PC-3 (cell line): ENCODE results near the gene KRTAP17-1.

Experiments used
- EZH2 ChIP-seq: fragments of 300-600 bp; sonication (generic); IDR thresholded peaks from one replicate; pipeline ENCODE4 v1.6.1; 2017; ENCODE audit warnings: antibody characterized with exemption, mild to moderate bottlenecking, low read length; ENCODE audit not compliant: unreplicated experiment
- EZH2phosphoT487 ChIP-seq: fragments of 300-600 bp; sonication (generic); IDR thresholded peaks from 2 replicates; pipeline ENCODE4 v1.6.1; 2018; ENCODE audit warnings: mild to moderate bottlenecking, antibody characterized with exemption, low read length, borderline replicate concordance
- TF ChIP-seq, protein P1 (sequence below): fragments of 300-600 bp; sonication (generic); conservative IDR thresholded peaks from 2 replicates; pipeline ENCODE4 v1.5.1; 2017; ENCODE audit warnings: antibody characterized with exemption, low read depth, mild to moderate bottlenecking, low read length

DNA sequence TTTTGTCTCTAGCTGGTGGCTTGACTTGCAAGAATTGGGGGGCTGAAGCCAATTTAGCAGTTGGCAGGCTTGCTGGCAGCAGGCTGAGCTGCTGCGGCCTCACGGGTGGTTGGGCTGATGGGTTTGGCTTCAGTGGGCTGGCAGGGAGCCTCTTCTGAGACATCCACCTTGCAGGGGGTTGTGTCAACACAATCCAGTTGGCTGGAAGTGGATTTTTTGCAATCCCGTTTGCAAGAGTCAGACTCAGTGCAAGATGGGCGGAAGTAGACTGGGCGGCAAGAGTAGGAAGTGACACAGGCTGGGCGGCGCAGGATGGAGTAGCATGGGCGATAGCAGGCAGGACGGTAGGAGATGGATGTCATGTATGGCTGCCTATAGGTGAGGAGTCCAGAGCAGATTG lies 7.9 kb downstream of the KRTAP17-1 start:
- TF ChIP-seq, protein P1, sequence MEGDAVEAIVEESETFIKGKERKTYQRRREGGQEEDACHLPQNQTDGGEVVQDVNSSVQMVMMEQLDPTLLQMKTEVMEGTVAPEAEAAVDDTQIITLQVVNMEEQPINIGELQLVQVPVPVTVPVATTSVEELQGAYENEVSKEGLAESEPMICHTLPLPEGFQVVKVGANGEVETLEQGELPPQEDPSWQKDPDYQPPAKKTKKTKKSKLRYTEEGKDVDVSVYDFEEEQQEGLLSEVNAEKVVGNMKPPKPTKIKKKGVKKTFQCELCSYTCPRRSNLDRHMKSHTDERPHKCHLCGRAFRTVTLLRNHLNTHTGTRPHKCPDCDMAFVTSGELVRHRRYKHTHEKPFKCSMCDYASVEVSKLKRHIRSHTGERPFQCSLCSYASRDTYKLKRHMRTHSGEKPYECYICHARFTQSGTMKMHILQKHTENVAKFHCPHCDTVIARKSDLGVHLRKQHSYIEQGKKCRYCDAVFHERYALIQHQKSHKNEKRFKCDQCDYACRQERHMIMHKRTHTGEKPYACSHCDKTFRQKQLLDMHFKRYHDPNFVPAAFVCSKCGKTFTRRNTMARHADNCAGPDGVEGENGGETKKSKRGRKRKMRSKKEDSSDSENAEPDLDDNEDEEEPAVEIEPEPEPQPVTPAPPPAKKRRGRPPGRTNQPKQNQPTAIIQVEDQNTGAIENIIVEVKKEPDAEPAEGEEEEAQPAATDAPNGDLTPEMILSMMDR = no peak
- no peak for TF ChIP-seq EZH2
- no peak for TF ChIP-seq EZH2phosphoT487
